ENCODE measurements around the gene STXBP1. TPM values are rescaled to one million over a fixed set of nuclear protein-coding genes. Genes with fewer than 3 reads are reported as not detected.
A peak's percentile ranks its signal among the peaks of the same experiment; 100 is the strongest.

Gene STXBP1
- total and polyA plus RNA-seq, 2 experiments from 2014 or later: 28.5 to 43.7 TPM

GRCh38 chr9:127715470-127716337, 103.6 kb downstream of the STXBP1 start, which contains the start of the genes PTRH1 and TTC16:
TSS of gene PTRH1 (minus strand) at chr9:127715663. CDS start at chr9:127715639, 24 bp downstream.
TSS of gene TTC16 (plus strand) at chr9:127716079. CDS start at chr9:127716146, 67 bp downstream.
- peak within 1 kb of the TSS; percentile 88 for H3K9ac ChIP-seq
- peaks cover 8% of the 10 kb centered on the region; the same call in 1 of the 2 replicates for H3K4me1 ChIP-seq (ENCODE audit: insufficient read depth)
- H3K9me3 ChIP-seq (ENCODE audit: low read depth): no peaks in the 10 kb centered on the region
- no peaks in the 10 kb centered on the region for H4K20me1 ChIP-seq (ENCODE audit: insufficient read depth)
- H3K36me3 ChIP-seq (ENCODE audit: low read depth): no peaks in the 10 kb centered on the region
- no peaks in the 10 kb centered on the region for H3K27me3 ChIP-seq (replicated peaks; ENCODE audit: insufficient read depth)
- TF ChIP-seq EZH2 (IDR thresholded peaks at IDR 0.05; ENCODE audit: insufficient read depth, poor library complexity, severe bottlenecking) (no peak), EZH2phosphoT487 (IDR thresholded peaks at IDR 0.05; ENCODE audit: insufficient read depth, low read depth) (no peak)
- peak within 1 kb of the TSS; percentile 77 for H2AFZ ChIP-seq
- no peaks in the 10 kb centered on the region for H3K9me2 ChIP-seq (ENCODE audit: insufficient read depth)
- DNase-seq: peak; percentile 99
- peak within 1 kb of the TSS; percentile 84 for H3K4me2 ChIP-seq (ENCODE audit: unreplicated experiment)
- H3K27ac ChIP-seq: peak within 1 kb of the TSS; percentile 65
- in situ Hi-C loops (cut with MboI): no loop called here
- peaks cover 11% of the 10 kb centered on the region for H3K79me2 ChIP-seq (ENCODE audit: insufficient read depth)
- H3F3A ChIP-seq (ENCODE audit: insufficient read depth): no peaks in the 10 kb centered on the region
- peak within 1 kb of the TSS; percentile 95 for H3K4me3 ChIP-seq
- 1 to 2% methylated on average over 62 to 64 of the region's 65 CpGs for WGBS, 2 experiments (ENCODE audit: low coverage in 1 of 2, low lambda C conversion rate in 2 of 2, missing lambda C conversion rate in 2 of 2)

- peak overlapping the region; percentile 84 for H3K4me2 ChIP-seq (ENCODE audit: unreplicated experiment)
- no peaks in the 10 kb centered on the region for H4K20me1 ChIP-seq (ENCODE audit: insufficient read depth)
- H3K27me3 ChIP-seq (replicated peaks; ENCODE audit: insufficient read depth): no peaks in the 10 kb centered on the region
- H2AFZ ChIP-seq: peak overlapping the region; percentile 77
- peaks cover 12% of the 10 kb centered on the region for H3K4me1 ChIP-seq (ENCODE audit: insufficient read depth)
- no peak for TF ChIP-seq EZH2 (IDR thresholded peaks at IDR 0.05; ENCODE audit: insufficient read depth, poor library complexity, severe bottlenecking)
- no peak for TF ChIP-seq EZH2phosphoT487 (IDR thresholded peaks at IDR 0.05; ENCODE audit: insufficient read depth, low read depth)
- in situ Hi-C loops (cut with MboI): no loop called here
- H3K27ac ChIP-seq: peak overlapping the region; percentile 65
- no peaks in the 10 kb centered on the region for H3K9me2 ChIP-seq (ENCODE audit: insufficient read depth)
- peak overlapping the region; percentile 88 for H3K9ac ChIP-seq
- DNase-seq: no peak
- no peaks in the 10 kb centered on the region for H3F3A ChIP-seq (ENCODE audit: insufficient read depth)
- H3K79me2 ChIP-seq (ENCODE audit: insufficient read depth): peaks cover 11% of the 10 kb centered on the region
- H3K4me3 ChIP-seq: peak overlapping the region; percentile 95
- no peaks in the 10 kb centered on the region for H3K36me3 ChIP-seq (ENCODE audit: low read depth)
- WGBS, 2 experiments (ENCODE audit: low coverage in 1 of 2, low lambda C conversion rate in 2 of 2, missing lambda C conversion rate in 2 of 2): 69 to 73% methylated on average over 5 to 9 of the region's 9 CpGs
- H3K9me3 ChIP-seq (ENCODE audit: low read depth): no peaks in the 10 kb centered on the region
These were observed 104.3 kb downstream of the STXBP1 start for GRCh38 chr9:127716412-127716811.

- H3K4me3 ChIP-seq: no peak overlapping the region
- in situ Hi-C loops (cut with MboI): no loop called here
These were observed 105.7 kb downstream of the STXBP1 start for GRCh38 chr9:127717766-127718165.

GRCh38 chr9:127720031-127720864, 108.2 kb downstream of the STXBP1 start:
- Histone ChIP-seq H3K36me3 (ENCODE audit: low read depth) (no peaks in the 10 kb centered on the region), H3K4me2 (ENCODE audit: unreplicated experiment) (no peak overlapping the region), H3K79me2 (ENCODE audit: insufficient read depth) (no peaks in the 10 kb centered on the region), H3K4me3 (no peak overlapping the region), H3K4me1 (ENCODE audit: insufficient read depth) (peaks cover 18% of the 10 kb centered on the region), H3K27ac (no peak overlapping the region), H3F3A (ENCODE audit: insufficient read depth) (peaks cover 9% of the 10 kb centered on the region; the same call in 1 of the 2 replicates), H4K20me1 (ENCODE audit: insufficient read depth) (no peaks in the 10 kb centered on the region), H3K9me2 (ENCODE audit: insufficient read depth) (no peaks in the 10 kb centered on the region), H3K27me3 (replicated peaks; ENCODE audit: insufficient read depth) (no peaks in the 10 kb centered on the region), H2AFZ (no peak overlapping the region), H3K9ac (no peak overlapping the region), H3K9me3 (ENCODE audit: low read depth) (no peaks in the 10 kb centered on the region)
- 77 to 83% methylated on average over 12 of the region's 12 CpGs for WGBS, 2 experiments (ENCODE audit: low coverage in 1 of 2, low lambda C conversion rate in 2 of 2, missing lambda C conversion rate in 2 of 2)
- DNase-seq: no peak
- in situ Hi-C loops (cut with MboI): no loop called here
- TF ChIP-seq EZH2phosphoT487 (IDR thresholded peaks at IDR 0.05; ENCODE audit: insufficient read depth, low read depth) (no peak), EZH2 (IDR thresholded peaks at IDR 0.05; ENCODE audit: insufficient read depth, poor library complexity, severe bottlenecking) (no peak)

More at GRCh38 chr9:127717766-127718165, 105.7 kb downstream of the STXBP1 start:
- no peak for DNase-seq
- peaks cover 2% of the 10 kb centered on the region; the same call in 1 of the 2 replicates for H3F3A ChIP-seq (ENCODE audit: insufficient read depth)
- H4K20me1 ChIP-seq (ENCODE audit: insufficient read depth): no peaks in the 10 kb centered on the region
- no peaks in the 10 kb centered on the region for H3K27me3 ChIP-seq (replicated peaks; ENCODE audit: insufficient read depth)
- H3K9ac ChIP-seq: no peak overlapping the region
- WGBS, 2 experiments (ENCODE audit: low coverage in 1 of 2, low lambda C conversion rate in 2 of 2, missing lambda C conversion rate in 2 of 2): 59 to 70% methylated on average over 5 of the region's 5 CpGs
- peaks cover 12% of the 10 kb centered on the region for H3K4me1 ChIP-seq (ENCODE audit: insufficient read depth)
- no peak for TF ChIP-seq EZH2phosphoT487 (IDR thresholded peaks at IDR 0.05; ENCODE audit: insufficient read depth, low read depth)
- no peak for TF ChIP-seq EZH2 (IDR thresholded peaks at IDR 0.05; ENCODE audit: insufficient read depth, poor library complexity, severe bottlenecking)
- H2AFZ ChIP-seq: no peak overlapping the region
- H3K27ac ChIP-seq: no peak overlapping the region
- H3K79me2 ChIP-seq (ENCODE audit: insufficient read depth): peaks cover 11% of the 10 kb centered on the region
- H3K9me3 ChIP-seq (ENCODE audit: low read depth): no peaks in the 10 kb centered on the region
- no peaks in the 10 kb centered on the region for H3K9me2 ChIP-seq (ENCODE audit: insufficient read depth)
- H3K36me3 ChIP-seq (ENCODE audit: low read depth): no peaks in the 10 kb centered on the region
- H3K4me2 ChIP-seq (ENCODE audit: unreplicated experiment): no peak overlapping the region

Measured in GM23248 (cell line).